ELF-1 (cell line): ENCODE measurements around the gene HES1.
"Not testable (repeated sequence)": the region's sequence is repeated elsewhere in the genome, so short reads cannot be mapped to it uniquely, and the experiment has no call there.

ENCODE experiments used
- DNase-seq: peaks from one replicate; pipeline ENCODE4 v3.0.0-alpha.2; 2016; ENCODE audit warnings: low read depth, low spot score

HES1 gene

DNA sequence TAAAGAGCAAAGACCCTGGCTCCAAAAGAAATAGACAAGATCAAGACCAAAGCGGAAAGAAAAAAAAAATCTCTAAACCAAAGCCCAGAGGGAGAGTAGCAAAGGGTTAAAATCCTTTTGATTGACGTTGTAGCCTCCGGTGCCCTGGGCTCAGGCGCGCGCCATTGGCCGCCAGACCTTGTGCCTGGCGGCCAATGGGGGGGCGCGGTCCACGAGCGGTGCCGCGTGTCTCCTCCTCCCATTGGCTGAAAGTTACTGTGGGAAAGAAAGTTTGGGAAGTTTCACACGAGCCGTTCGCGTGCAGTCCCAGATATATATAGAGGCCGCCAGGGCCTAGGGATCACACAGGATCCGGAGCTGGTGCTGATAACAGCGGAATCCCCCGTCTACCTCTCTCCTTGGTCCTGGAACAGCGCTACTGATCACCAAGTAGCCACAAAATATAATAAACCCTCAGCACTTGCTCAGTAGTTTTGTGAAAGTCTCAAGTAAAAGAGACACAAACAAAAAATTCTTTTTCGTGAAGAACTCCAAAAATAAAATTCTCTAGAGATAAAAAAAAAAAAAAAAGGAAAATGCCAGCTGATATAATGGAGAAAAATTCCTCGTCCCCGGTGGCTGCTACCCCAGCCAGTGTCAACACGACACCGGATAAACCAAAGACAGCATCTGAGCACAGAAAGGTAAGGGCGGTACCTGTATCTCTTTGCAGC is at the start of gene HES1:
TSS of gene HES1 (plus strand) at position 343 of the 713 bp plus-strand sequence. CDS start at position 576, 233 bp downstream.
- peak; percentile 99 for DNase-seq

GRCh38 chr3:194086388-194087075 is 49.4 kb upstream of the HES1 start:
- DNase-seq = no peak

- no peak for DNase-seq
Measured at GRCh38 chr3:194087280-194087679, 48.7 kb upstream of the HES1 start.

- no peak for DNase-seq
Measured at GRCh38 chr3:194087995-194088855, 47.7 kb upstream of the HES1 start.

GRCh38 chr3:194089357-194090177 is 46.4 kb upstream of the HES1 start:
- DNase-seq = peak; percentile 87

GRCh38 chr3:194090178-194090555 is 45.8 kb upstream of the HES1 start:
- not testable (repeated sequence) for DNase-seq

DNA sequence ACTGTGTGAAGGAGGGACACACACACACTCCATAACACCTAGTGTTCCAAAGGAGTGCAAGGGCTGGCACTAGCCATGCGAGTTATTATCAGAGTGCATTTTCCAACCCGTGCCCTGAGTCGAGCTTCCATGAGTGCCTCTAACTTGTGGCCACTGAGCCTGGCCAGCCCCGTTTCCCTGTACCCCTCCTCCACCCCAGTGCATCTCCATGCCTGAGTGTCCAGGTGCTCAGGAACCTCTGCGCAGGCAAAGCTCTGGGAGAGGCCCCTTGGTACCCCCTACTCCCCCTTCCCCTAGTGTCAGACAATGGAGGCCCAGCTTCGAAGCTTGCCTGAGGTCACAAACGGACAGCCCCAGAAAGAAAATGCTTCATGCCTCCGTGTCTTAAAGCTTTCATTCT is 45.2 kb upstream of the HES1 start:
- no peak for DNase-seq

- peak; percentile 44 for DNase-seq
Measured at GRCh38 chr3:194091141-194091540, 44.8 kb upstream of the HES1 start.

DNA sequence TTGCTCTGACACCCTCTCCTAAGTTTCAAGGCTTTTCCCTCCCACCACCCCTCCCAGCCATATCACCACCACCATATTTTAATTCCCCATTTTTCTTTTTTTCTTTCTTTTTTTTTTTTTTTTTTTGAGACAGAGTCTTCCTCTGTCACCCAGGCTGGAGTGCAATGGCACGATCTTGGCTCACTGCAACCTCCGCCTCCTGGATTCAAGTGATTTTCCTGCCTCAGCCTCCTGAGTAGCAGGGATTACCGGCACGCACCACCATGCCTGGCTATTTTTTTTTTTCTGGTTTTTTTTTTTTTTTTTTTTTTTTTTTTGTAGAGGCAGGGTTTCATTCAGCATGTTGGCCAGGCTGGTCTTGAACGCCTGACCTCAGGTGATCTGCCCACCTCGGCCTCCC is 44.1 kb upstream of the HES1 start:
- DNase-seq = not testable (repeated sequence)

- no peak for DNase-seq
Measured at GRCh38 chr3:194092881-194093301, 43.1 kb upstream of the HES1 start.

GRCh38 chr3:194093842-194094241 is 42.1 kb upstream of the HES1 start:
- DNase-seq = no peak

- no peak for DNase-seq
Measured at GRCh38 chr3:194095464-194095863, 40.5 kb upstream of the HES1 start.

GRCh38 chr3:194095902-194096301 is 40.0 kb upstream of the HES1 start:
- DNase-seq = no peak

DNA sequence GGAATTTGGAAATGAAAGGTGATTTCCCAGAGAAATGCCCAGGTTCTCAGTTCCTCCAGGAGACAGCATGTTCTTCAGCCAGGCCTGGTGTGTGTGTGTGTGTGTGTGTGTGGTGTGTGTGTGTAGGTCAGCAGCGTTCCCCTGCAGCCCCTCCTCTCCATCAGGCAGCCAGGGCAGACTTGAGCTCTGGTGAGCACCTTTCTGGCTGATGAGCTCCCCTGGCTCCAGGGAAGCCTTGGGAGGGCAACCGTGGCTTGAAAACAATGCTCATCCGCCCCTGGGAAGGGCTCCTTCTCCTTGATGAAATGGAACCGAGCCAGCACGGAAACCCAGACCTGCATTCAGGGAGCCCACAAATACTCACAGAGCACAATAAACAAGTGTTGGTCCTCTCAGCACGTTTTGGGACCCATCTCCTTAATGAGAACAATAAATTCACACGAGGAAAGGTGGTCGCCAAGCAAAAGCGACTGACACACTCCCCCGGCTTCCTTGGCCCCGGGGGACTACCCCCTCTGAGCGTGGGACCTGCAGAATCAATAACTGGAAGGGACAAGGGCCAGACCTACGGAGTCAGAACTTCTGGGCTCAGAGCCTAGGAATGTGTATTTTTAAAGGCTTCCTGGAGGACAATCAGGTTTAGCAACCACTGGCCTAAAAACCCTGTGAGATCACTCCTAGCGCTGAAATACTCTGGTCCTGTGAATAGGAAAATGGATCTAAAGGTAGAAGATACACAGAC is 38.6 kb upstream of the HES1 start:
- DNase-seq = no peak

DNA sequence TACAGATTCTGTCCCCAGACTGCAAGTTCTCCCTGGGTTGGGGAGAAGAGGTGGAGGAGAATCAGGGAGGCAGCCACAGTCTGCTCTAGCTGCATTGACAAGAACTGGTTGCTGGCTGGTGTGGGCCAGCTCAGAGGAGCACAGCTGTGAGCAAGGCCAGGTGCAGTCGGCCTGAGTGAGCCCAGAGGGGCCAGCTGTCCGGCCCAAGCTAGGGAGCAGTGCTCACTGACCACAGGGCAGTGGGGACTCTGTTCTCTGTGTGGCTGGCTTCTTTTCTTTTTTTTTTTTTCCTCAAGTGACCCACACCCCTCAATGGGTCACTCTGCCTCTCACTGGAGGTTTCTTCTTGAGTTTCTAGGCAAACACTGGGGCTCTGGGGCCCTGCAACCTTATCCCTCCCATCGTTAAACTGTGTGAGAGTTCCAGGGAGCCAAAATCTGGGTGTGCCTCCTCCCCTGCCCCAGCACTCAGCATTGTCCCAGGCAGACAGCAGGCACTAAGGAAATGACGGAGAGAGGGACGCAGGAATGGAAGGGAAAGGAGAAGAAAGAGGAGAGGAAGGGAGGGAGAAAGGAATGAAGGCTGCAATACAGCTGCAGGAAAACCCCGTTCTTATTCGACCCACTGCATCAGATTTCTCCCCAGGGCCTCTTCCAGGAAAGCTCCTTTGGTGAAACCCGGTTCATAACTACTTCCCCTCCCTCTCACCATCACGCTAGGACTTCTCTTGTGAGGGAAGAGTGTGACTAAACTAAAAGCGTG is 37.7 kb upstream of the HES1 start:
- DNase-seq = no peak

- DNase-seq = no peak
Measured at GRCh38 chr3:194098843-194099183, 37.1 kb upstream of the HES1 start.

DNA sequence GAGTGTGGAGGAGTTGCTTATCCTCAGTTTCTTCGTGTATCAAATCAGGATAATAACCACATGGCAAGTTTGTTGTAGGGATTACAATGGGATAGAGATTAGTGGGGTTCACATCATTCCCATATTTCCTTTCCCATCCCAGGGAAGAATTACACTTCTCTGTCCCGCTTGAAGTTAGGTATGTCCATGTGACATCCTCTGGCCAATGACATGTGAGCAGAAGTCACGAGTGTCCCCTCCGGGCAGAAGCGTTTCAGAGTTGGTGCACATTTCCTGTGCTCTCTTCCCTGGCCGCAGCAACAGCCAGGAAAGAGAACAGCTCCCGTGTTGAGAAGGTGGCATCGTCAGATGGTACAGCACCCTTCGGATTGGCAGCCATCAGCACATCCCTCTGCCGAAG is 36.7 kb upstream of the HES1 start:
- no peak for DNase-seq

DNA sequence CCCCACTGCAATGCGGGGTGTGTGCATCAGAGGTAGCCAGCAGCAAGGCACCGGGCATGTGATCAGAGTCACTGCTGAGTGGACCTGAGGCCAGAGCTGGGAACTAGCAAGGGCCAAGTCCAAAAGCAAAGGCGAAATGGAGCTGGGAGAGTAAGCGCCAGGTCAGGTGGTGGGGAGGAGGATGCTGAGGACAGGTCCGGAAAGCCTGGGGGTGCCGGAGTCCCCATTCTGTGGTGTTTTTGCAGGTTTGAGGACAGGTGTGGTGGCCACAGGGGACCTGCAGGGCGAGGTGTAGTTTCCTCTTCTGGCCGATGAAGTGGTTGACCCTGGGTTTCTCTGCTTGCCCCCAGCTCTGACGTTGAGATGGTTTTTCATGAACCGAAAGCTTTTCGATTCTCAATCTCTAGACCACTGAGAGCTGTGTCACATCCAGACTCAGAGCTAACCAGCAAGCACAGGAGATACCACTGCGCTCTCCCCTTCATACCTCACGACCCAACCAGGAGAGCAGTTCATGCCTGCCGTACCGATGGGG is 35.0 kb upstream of the HES1 start:
- DNase-seq = no peak

- DNase-seq = no peak
Measured at GRCh38 chr3:194101592-194102432, 34.1 kb upstream of the HES1 start.
